Cortex of kidney (tissue), 1 donor: ENCODE results near the gene DAG1.
"Not testable (repeated sequence)": the region's sequence is repeated elsewhere in the genome, so short reads cannot be mapped to it uniquely, and the experiment has no call there.

Experiments
- DNase-seq: peaks from one replicate; lab custom pipeline; 2025; lab: John Stamatoyannopoulos, UW

The DAG1 gene

GRCh38 chr3:49470714-49471420 is 800 bp downstream of the DAG1 start:
- DNase-seq: no peak

GRCh38 chr3:49471856-49472495 is 1.9 kb downstream of the DAG1 start:
- no peak for DNase-seq

GRCh38 chr3:49476563-49476962 is 6.5 kb downstream of the DAG1 start:
- no peak for DNase-seq

- no peak for DNase-seq
These were observed 12.7 kb downstream of the DAG1 start for GRCh38 chr3:49482766-49483165.

- DNase-seq: no peak
These were observed 14.4 kb downstream of the DAG1 start for GRCh38 chr3:49484471-49484870.

- DNase-seq: no peak
These were observed 19.2 kb downstream of the DAG1 start for GRCh38 chr3:49489247-49489646.

GRCh38 chr3:49492969-49493368 is 22.9 kb downstream of the DAG1 start:
- DNase-seq: no peak

- no peak for DNase-seq
These were observed 23.8 kb downstream of the DAG1 start for GRCh38 chr3:49493901-49494300.

GRCh38 chr3:49495023-49495422 is 25.0 kb downstream of the DAG1 start:
- DNase-seq: no peak

- not testable (repeated sequence) for DNase-seq
These were observed 26.8 kb downstream of the DAG1 start for GRCh38 chr3:49496845-49497244.

- no peak for DNase-seq
These were observed 27.5 kb downstream of the DAG1 start for GRCh38 chr3:49497606-49498005.

- DNase-seq: no peak
These were observed 28.2 kb downstream of the DAG1 start for GRCh38 chr3:49498239-49498638.

GRCh38 chr3:49498648-49499047 is 28.6 kb downstream of the DAG1 start:
- DNase-seq: no peak

GRCh38 chr3:49500205-49500731 is 30.2 kb downstream of the DAG1 start:
- no peak for DNase-seq

- no peak for DNase-seq
These were observed 30.9 kb downstream of the DAG1 start for GRCh38 chr3:49500732-49501609.

- DNase-seq: no peak
These were observed 31.8 kb downstream of the DAG1 start for GRCh38 chr3:49501842-49502241.

- DNase-seq: no peak
These were observed 36.8 kb downstream of the DAG1 start for GRCh38 chr3:49506906-49507305.

GRCh38 chr3:49509028-49509561 is 39.0 kb downstream of the DAG1 start:
- DNase-seq: no peak

- no peak for DNase-seq
These were observed 41.6 kb downstream of the DAG1 start for GRCh38 chr3:49511639-49512038.

GRCh38 chr3:49512781-49513355 is 42.8 kb downstream of the DAG1 start:
- DNase-seq: no peak

GRCh38 chr3:49513494-49514124 is 43.5 kb downstream of the DAG1 start:
- no peak for DNase-seq
